ENCODE results near the gene ANKRD33B.

DNA sequence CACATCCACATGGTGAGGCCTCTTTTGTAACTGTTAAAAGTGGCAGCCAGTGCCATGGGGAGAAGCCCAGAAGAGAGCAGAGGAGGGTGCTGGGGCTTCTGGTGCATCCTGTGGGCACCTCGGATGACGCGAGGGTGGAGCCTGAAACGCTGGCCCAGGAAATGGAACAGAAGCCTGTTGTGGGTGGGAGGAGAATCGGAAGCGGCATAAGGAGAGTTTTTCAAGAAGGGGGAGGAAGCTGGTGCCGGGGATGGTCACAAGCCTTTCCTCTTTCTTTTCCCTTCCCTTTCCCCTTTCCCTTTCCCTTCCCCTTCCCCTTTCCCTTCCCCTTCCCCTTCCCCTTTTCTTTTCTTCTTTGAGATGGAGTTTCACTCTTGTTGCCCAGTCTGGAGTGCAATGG, 12.9 kb downstream of the ANKRD33B start:
- no peak for TF ChIP-seq EZH2 (IDR thresholded peaks at IDR 0.05; ENCODE audit: borderline replicate concordance, low read depth, low read length)
- TF ChIP-seq, protein P1, sequence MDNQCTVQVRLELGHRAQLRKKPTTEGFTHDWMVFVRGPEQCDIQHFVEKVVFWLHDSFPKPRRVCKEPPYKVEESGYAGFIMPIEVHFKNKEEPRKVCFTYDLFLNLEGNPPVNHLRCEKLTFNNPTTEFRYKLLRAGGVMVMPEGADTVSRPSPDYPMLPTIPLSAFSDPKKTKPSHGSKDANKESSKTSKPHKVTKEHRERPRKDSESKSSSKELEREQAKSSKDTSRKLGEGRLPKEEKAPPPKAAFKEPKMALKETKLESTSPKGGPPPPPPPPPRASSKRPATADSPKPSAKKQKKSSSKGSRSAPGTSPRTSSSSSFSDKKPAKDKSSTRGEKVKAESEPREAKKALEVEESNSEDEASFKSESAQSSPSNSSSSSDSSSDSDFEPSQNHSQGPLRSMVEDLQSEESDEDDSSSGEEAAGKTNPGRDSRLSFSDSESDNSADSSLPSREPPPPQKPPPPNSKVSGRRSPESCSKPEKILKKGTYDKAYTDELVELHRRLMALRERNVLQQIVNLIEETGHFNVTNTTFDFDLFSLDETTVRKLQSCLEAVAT (IDR thresholded peaks at IDR 0.05) = no peak
- TF ChIP-seq, protein P2, sequence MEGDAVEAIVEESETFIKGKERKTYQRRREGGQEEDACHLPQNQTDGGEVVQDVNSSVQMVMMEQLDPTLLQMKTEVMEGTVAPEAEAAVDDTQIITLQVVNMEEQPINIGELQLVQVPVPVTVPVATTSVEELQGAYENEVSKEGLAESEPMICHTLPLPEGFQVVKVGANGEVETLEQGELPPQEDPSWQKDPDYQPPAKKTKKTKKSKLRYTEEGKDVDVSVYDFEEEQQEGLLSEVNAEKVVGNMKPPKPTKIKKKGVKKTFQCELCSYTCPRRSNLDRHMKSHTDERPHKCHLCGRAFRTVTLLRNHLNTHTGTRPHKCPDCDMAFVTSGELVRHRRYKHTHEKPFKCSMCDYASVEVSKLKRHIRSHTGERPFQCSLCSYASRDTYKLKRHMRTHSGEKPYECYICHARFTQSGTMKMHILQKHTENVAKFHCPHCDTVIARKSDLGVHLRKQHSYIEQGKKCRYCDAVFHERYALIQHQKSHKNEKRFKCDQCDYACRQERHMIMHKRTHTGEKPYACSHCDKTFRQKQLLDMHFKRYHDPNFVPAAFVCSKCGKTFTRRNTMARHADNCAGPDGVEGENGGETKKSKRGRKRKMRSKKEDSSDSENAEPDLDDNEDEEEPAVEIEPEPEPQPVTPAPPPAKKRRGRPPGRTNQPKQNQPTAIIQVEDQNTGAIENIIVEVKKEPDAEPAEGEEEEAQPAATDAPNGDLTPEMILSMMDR (IDR thresholded peaks at IDR 0.05 in 2 of 3, conservative IDR thresholded peaks at IDR 0.05 in 1 of 3; ENCODE audit: insufficient read depth in 2 of 3, low read depth in 1 of 3, low read length in 3 of 3) = no peak
- TF ChIP-seq XRCC5 (IDR thresholded peaks at IDR 0.05; ENCODE audit: low read depth, low read length) = no peak
- TF ChIP-seq TAF1 (IDR thresholded peaks at IDR 0.05; ENCODE audit: control insufficient read depth, extremely low read depth, insufficient read depth, low read length, severe bottlenecking) = no peak
- no peak for TF ChIP-seq ZBTB1 (CRISPR knock-in tag; IDR thresholded peaks at IDR 0.05; ENCODE audit: borderline replicate concordance, low read depth)
- no peak for TF ChIP-seq KLF13 (tag; IDR thresholded peaks at IDR 0.05; ENCODE audit: borderline replicate concordance, low read depth)
- TF ChIP-seq, protein P3, sequence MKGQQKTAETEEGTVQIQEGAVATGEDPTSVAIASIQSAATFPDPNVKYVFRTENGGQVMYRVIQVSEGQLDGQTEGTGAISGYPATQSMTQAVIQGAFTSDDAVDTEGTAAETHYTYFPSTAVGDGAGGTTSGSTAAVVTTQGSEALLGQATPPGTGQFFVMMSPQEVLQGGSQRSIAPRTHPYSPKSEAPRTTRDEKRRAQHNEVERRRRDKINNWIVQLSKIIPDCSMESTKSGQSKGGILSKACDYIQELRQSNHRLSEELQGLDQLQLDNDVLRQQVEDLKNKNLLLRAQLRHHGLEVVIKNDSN (CRISPR knock-in tag; IDR thresholded peaks at IDR 0.05) = no peak

Measured in K562 (cell line).